Measurements from ENCODE around the gene MAP3K10. TPM values are rescaled to one million over a fixed set of nuclear protein-coding genes. Genes with fewer than 3 reads are reported as not detected.

The MAP3K10 gene
- total RNA-seq, 1 donor, result 6.3 TPM

DNA sequence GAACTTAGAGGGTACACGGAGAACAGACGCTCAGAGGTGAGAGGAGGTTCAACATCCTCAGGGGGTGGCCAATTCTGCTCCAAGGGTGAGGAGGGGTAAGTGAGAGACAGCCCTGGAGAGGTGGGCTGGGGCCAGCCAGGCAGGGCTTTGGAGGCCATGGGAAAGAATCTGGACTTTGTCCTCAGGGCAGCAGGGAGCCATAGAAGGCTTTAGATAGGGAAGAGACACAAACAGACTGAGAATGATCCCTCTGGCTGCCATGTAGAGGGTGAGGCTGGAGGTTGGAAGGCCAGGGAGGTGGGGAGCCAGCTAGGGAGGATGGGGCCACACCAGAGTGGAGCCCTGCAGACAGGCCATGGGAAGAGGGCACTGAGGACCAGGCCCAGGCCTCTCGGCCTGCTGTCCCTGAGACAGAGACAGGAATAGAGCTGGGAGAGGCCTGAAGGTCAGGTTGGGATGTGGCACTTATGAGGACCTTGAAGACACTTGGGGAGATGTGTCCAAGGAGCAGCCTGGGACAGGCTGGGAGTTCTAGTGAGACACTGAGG, 64.5 kb downstream of the MAP3K10 start:
- H3K4me3 ChIP-seq (ENCODE audit: low read length), result no peak overlapping the region
- H3K4me1 ChIP-seq (ENCODE audit: insufficient read depth, low read length), result no peaks in the 10 kb centered on the region
- H3K9me3 ChIP-seq (ENCODE audit: low read depth, low read length), result no peaks in the 10 kb centered on the region
- H3K27me3 ChIP-seq (ENCODE audit: insufficient read depth, low read length), result no peaks in the 10 kb centered on the region

DNA sequence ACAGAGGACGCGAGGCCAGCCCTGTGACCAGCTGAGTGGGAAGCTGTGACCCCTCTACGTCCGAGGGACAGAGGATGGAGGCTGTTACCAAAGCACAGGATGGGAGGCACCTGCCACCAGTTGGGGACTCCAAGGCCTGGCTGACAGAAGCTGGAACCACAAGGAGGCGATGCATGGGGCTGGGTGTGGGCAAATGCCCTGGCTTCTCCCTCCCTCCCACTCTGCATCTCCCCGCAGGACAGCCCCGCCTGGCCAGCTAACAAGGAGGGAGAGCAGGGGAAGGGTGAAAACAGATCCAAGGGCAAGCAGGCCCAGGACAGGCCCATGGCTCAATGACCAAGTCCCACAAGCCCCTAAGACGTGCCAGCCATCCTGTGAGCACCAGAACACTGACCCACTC, 65.3 kb downstream of the MAP3K10 start:
- Histone ChIP-seq H3K4me3 (ENCODE audit: low read length) (no peak overlapping the region), H3K9me3 (ENCODE audit: low read depth, low read length) (no peaks in the 10 kb centered on the region), H3K27me3 (ENCODE audit: insufficient read depth, low read length) (no peaks in the 10 kb centered on the region), H3K4me1 (ENCODE audit: insufficient read depth, low read length) (peaks cover 3% of the 10 kb centered on the region)

DNA sequence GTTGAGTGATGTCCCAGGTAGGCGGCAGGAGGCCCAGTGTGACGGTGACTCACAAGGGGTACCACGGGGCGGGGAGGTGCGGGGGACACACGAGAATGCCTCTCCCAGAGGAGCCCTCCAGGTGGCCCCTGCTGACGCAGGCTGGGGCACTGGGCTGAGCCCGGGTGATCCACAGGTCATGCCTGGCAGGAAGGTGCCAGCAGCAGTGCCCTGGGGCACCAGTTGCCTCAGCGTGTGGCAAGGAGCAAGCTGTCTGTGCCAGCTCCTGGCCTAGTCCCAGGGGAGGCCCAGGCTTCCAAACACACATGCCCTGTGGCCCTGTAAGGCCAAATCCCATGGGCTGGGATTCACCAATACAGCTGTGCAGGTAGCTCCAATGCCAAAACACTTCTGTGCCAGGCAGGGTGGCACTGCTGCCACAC, 65.9 kb downstream of the MAP3K10 start:
- H3K4me1 ChIP-seq (ENCODE audit: insufficient read depth, low read length), result peaks cover 3% of the 10 kb centered on the region
- H3K4me3 ChIP-seq (ENCODE audit: low read length), result no peak overlapping the region
- no peaks in the 10 kb centered on the region for H3K9me3 ChIP-seq (ENCODE audit: low read depth, low read length)
- H3K27me3 ChIP-seq (ENCODE audit: insufficient read depth, low read length), result no peaks in the 10 kb centered on the region

DNA sequence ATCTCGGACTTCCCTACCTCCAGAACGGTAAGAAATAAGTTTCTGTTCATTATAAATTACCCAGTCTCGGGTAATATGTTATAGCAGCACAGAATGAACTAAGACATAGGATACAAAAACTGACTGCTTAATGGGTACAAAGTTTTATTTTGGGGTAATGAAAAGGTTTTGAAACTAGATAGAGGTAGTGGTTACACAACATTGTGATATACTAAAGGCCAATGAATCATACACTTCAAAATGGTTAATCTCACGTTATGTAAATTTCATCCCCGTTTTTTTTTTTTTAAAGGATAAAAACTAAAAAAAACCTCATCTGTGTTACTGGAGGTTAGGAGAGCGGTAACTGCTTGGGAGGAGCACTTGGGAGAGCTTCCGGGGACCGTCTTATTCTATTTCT, 70.4 kb downstream of the MAP3K10 start:
- H3K4me3 ChIP-seq (ENCODE audit: low read length), result no peak overlapping the region
- peaks cover 3% of the 10 kb centered on the region for H3K4me1 ChIP-seq (ENCODE audit: insufficient read depth, low read length)
- no peaks in the 10 kb centered on the region for H3K9me3 ChIP-seq (ENCODE audit: low read depth, low read length)
- H3K27me3 ChIP-seq (ENCODE audit: insufficient read depth, low read length), result no peaks in the 10 kb centered on the region

DNA sequence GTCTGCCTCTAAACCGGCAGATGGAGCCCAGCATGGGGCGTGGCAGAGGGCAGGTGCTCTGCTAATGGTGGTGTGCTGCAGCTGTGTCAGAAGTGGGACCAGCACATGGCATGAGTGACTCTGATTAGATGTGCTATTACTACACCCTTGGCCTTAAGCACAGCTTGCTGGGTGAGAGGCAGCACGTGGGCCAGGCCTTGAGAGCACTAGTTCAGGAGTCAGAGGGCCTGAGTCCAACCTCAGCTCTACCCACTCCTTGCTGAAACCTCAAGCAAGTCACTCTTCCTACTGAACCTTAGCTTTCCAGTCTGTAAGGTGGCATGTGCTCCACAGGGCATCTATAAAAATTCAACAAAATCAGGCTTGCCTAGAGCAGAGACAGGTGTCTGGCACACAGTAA, 71.2 kb downstream of the MAP3K10 start:
- Histone ChIP-seq H3K9me3 (ENCODE audit: low read depth, low read length) (no peaks in the 10 kb centered on the region), H3K4me1 (ENCODE audit: insufficient read depth, low read length) (peaks cover 3% of the 10 kb centered on the region), H3K27me3 (ENCODE audit: insufficient read depth, low read length) (no peaks in the 10 kb centered on the region), H3K4me3 (ENCODE audit: low read length) (no peak overlapping the region)

DNA sequence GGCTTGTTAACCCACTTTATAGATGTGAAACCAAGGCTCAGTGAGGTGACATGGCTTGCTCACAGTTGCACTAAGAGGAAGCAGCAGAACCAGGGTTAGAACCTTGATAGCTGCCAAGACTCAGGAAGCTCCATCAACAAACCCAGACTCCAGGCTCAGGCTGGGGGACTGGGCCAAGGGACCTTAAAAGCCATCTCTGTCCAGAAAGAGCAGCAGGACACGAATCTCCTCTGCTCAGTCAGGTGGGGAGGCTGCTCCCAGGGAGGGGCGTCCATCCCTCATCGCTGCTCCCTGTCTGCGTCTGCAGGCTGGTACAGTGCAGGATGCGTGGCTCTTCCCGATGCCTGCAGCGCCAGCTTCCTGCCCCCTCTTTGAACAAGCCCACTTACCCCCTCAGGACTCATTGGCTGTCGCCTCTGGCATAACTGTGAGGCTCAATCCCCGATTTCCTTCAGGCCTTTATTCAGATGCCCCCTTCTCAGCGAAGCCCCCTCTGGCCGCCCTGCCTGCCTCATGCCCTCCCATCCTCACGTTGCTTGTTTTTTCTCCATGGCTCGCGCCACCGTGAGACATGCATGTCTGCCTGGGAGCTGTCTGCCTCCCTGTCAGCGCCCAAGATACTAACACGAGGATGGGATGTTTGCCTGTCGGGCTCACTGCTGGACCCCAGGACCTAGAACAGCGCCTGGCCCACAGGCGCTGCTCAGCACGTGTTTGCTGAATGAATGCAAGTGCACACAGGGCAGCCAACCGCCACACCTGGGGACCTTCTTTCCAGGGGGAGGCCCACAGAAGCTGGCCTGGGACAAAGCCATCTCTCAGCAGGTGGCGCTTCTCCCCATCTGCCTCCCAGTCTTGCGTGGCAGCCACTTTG, 72.5 kb downstream of the MAP3K10 start:
- Histone ChIP-seq H3K9me3 (ENCODE audit: low read depth, low read length) (no peaks in the 10 kb centered on the region), H3K4me3 (ENCODE audit: low read length) (no peak overlapping the region), H3K4me1 (ENCODE audit: insufficient read depth, low read length) (peaks cover 3% of the 10 kb centered on the region), H3K27me3 (ENCODE audit: insufficient read depth, low read length) (no peaks in the 10 kb centered on the region)

DNA sequence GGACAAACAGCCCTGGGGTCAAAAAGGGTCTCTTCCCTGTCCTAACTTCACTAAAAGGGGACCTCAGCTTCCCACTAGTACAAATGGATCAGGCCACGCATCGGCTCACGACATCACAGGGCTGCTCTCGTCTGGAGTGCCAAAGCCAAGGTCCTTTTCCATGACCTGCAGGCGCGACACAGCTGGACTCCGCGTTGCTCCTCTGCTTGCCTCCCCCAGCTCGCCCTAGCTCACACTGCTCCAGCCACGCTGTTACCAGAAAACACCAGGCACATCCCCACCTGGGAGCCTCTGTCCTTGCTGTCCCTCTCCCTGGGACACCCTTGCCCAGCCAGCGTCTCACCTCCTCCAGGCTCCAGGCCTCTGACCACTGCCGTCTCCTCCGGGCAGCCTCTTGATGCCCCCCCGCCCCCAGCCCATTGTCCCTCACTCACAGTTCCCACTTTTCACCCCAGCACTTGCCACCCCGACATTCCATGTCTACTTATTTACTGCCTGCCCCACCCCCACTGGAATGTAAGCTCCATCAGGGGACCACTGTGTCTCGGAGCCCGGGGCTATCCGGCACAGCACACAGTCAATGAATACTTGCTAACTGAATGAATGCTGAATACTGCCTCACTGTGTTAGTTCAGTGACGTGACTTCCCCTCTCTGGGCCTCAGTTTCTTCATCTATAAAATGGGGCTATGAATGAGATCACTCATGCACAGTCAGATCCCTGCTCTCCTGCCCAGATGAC, 73.3 kb downstream of the MAP3K10 start:
- Histone ChIP-seq H3K9me3 (ENCODE audit: low read depth, low read length) (no peaks in the 10 kb centered on the region), H3K4me1 (ENCODE audit: insufficient read depth, low read length) (peaks cover 3% of the 10 kb centered on the region), H3K27me3 (ENCODE audit: insufficient read depth, low read length) (no peaks in the 10 kb centered on the region), H3K4me3 (ENCODE audit: low read length) (no peak overlapping the region)

Other genes with a start within 250 kb of the MAP3K10 start
- gene PSMC4, start 220.3 kb upstream of the MAP3K10 start, total RNA-seq, result 45.0 TPM
- gene ZNF546, start 194.4 kb upstream of the MAP3K10 start, total RNA-seq, result 1.5 TPM
- 10.4 TPM for gene ZNF780B, start 135.2 kb upstream of the MAP3K10 start, total RNA-seq
- gene ZNF780A, start 100.5 kb upstream of the MAP3K10 start, total RNA-seq, result 9.6 TPM
- gene TTC9B, start 27.0 kb downstream of the MAP3K10 start, total RNA-seq, result 0.10 TPM
- not detected for gene CCNP, start 35.3 kb downstream of the MAP3K10 start, total RNA-seq
- 109 TPM for gene AKT2, start 93.9 kb downstream of the MAP3K10 start, total RNA-seq
- 4.7 TPM for gene C19orf47, start 157.0 kb downstream of the MAP3K10 start, total RNA-seq
- 119 TPM for gene PLD3, start 157.3 kb downstream of the MAP3K10 start, total RNA-seq
- 0.10 TPM for gene HIPK4, start 198.8 kb downstream of the MAP3K10 start, total RNA-seq
- 1.0 TPM for gene PRX, start 222.0 kb downstream of the MAP3K10 start, total RNA-seq
- gene SERTAD1, start 234.6 kb downstream of the MAP3K10 start, total RNA-seq, result 16.1 TPM